Panc1 (cell line): ENCODE measurements around the gene NAT9. TPM values are rescaled to one million over a fixed set of nuclear protein-coding genes. Genes with fewer than 3 reads are reported as not detected.

Experiments used
- ATAC-seq: fragments of 200-7000 bp; cut with Tn5 transposase; 2 replicates; pipeline ENCODE4 v1.9.1; 2020; ENCODE audit warnings: mild to moderate bottlenecking, moderate library complexity
- BruUV-seq: library from RNA; stranded (reverse); fragments of 400-500 nt; replicated peaks from 2 replicates; lab custom pipeline; 2021; lab: Mats Ljungman, UMichigan
- CTCF ChIA-PET: fragments of 300-600 bp; sonication (Branson Sonifier 250); formaldehyde crosslinking; loops from one replicate; lab custom pipeline; 2022; ENCODE audit warnings: antibody characterized with exemption; lab: Charles Lee
- POLR2A ChIA-PET: fragments of 300-600 bp; sonication (Branson Sonifier 250); formaldehyde crosslinking; loops from one replicate; lab custom pipeline; 2022; ENCODE audit warnings: antibody characterized with exemption; lab: Charles Lee
- DNase-seq: peaks from one replicate; pipeline ENCODE4 v3.0.0-alpha.2; 2010; ENCODE audit warnings: low read depth, low spot score
- H3K27ac ChIP-seq: 2 replicates; pipeline ENCODE4 v1.5.1; 2011; ENCODE audit warnings: mild to moderate bottlenecking, low read length, inconsistent platforms
- H3K27me3 ChIP-seq: fragments of 200-500 bp; sonication (Bioruptor generic); 2 replicates; pipeline ENCODE4 v1.6.0; 2014; ENCODE audit warnings: low read length, inconsistent platforms; ENCODE audit not compliant: control insufficient read depth, insufficient read depth
- H3K36me3 ChIP-seq: fragments of 200-500 bp; sonication (Bioruptor generic); 2 replicates; pipeline ENCODE4 v1.5.1; 2014; ENCODE audit warnings: inconsistent platforms, mild to moderate bottlenecking, low read length, moderate library complexity; ENCODE audit not compliant: control insufficient read depth, insufficient read depth
- H3K4me1 ChIP-seq: 2 replicates; pipeline ENCODE4 v1.5.1; 2011; ENCODE audit warnings: inconsistent platforms, mild to moderate bottlenecking, low read length, moderate library complexity; ENCODE audit not compliant: control insufficient read depth, insufficient read depth
- H3K4me3 ChIP-seq, 2 experiments: 2 replicates each; pipeline ENCODE4 v1.5.1; 2011 to 2012; ENCODE audit warnings: low read depth in 2 of 2, low read length in 2 of 2, mild to moderate bottlenecking in 2 of 2, inconsistent platforms in 1 of 2, moderate library complexity in 1 of 2
- H3K9me3 ChIP-seq: fragments of 200-500 bp; sonication (Bioruptor generic); 2 replicates; pipeline ENCODE4 v1.5.1; 2014; ENCODE audit warnings: low read depth, mild to moderate bottlenecking, inconsistent platforms, low read length, moderate library complexity; ENCODE audit not compliant: control insufficient read depth, insufficient read depth
- CTCF ChIP-seq: fragments of 450-650 bp; IDR thresholded peaks from 2 replicates; pipeline ENCODE4 v1.5.1; 2017; ENCODE audit warnings: mild to moderate bottlenecking
- POLR2AphosphoS5 ChIP-seq: IDR thresholded peaks from 2 replicates; pipeline ENCODE4 v1.6.1; 2012; ENCODE audit warnings: mild to moderate bottlenecking, low read depth, low read length, moderate library complexity
- SIN3A ChIP-seq: IDR thresholded peaks from 2 replicates; pipeline ENCODE4 v1.6.1; 2012; ENCODE audit warnings: low read depth, mild to moderate bottlenecking, low read length, moderate library complexity, borderline replicate concordance; ENCODE audit not compliant: insufficient read depth
- TCF7L2 ChIP-seq: IDR thresholded peaks from 2 replicates; pipeline ENCODE4 v1.6.1; 2011; ENCODE audit warnings: mild to moderate bottlenecking, low read depth, low read length, inconsistent platforms
- in situ Hi-C: cut with HindIII; loops from 2 replicates; pipeline ENCODE4 v1.10.0; 2016; ENCODE audit warnings: low sequenced_read_pairs, low pct_unique_long_range_greater_than_20kb
- intact Hi-C: fragments of 100-400 bp; cut with micrococcal nuclease; formaldehyde crosslinking; loops from one replicate; pipeline ENCODE4 v1.10.0; 2022; ENCODE audit not compliant: unreplicated experiment
- total RNA-seq: library from RNA; stranded (reverse); gene quantifications from one replicate; pipeline ENCODE4 v1.2.1, GENCODE V29; 2021; ENCODE audit not compliant: unreplicated experiment
- TF ChIP-seq, protein P1 (sequence below), 2 experiments: IDR thresholded peaks; 2 replicates each; pipeline ENCODE4 v1.6.1; 2011 to 2012; ENCODE audit warnings: low read depth in 2 of 2, control low read depth in 1 of 2, low read length in 1 of 2, mild to moderate bottlenecking in 1 of 2, moderate library complexity in 1 of 2; ENCODE audit not compliant: insufficient read depth in 1 of 2

Gene NAT9
- total RNA-seq, 1 experiment from 2014 or later, result 90.1 TPM

DNA sequence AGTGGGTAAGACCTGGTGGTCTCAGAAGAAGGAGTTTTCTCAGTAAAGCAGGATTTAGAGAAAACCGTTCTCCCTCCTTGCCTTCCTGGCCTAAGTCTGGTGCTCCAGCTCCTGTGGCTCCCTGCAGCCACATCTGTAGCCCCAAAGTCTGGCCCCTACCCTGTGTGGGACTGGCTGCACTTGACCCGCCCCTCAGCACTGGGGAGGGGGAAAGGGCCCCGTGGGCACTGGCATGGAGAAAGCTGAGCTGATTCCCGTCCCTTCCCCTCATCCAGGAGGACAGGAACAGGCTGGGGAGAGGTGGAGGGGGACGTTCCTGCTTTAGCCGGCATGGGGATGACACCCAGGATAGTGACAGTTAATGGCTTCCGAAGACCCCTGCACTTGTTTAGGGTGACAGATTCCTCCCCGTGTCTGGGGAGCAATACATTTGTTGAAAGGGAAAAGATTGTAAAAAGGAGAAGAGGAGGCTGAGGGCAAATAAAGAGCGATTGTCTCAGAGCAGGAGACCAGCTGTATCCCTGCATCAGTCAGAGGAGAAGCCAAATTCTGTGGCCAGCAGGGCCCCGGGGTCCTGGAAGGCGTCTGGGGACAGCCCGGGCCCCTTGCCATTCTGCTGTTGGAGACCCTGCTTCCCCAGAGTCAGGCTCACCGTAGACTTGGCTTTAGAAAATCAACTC, 45.6 kb upstream of the NAT9 start:
- BruUV-seq, result no TSS peak
- H3K4me1 ChIP-seq, result no peaks in the 10 kb centered on the region
- no peak for DNase-seq
- H3K4me3 ChIP-seq, result no peak overlapping the region
- TF ChIP-seq, protein P1, sequence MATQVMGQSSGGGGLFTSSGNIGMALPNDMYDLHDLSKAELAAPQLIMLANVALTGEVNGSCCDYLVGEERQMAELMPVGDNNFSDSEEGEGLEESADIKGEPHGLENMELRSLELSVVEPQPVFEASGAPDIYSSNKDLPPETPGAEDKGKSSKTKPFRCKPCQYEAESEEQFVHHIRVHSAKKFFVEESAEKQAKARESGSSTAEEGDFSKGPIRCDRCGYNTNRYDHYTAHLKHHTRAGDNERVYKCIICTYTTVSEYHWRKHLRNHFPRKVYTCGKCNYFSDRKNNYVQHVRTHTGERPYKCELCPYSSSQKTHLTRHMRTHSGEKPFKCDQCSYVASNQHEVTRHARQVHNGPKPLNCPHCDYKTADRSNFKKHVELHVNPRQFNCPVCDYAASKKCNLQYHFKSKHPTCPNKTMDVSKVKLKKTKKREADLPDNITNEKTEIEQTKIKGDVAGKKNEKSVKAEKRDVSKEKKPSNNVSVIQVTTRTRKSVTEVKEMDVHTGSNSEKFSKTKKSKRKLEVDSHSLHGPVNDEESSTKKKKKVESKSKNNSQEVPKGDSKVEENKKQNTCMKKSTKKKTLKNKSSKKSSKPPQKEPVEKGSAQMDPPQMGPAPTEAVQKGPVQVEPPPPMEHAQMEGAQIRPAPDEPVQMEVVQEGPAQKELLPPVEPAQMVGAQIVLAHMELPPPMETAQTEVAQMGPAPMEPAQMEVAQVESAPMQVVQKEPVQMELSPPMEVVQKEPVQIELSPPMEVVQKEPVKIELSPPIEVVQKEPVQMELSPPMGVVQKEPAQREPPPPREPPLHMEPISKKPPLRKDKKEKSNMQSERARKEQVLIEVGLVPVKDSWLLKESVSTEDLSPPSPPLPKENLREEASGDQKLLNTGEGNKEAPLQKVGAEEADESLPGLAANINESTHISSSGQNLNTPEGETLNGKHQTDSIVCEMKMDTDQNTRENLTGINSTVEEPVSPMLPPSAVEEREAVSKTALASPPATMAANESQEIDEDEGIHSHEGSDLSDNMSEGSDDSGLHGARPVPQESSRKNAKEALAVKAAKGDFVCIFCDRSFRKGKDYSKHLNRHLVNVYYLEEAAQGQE (IDR thresholded peaks at IDR 0.05; ENCODE audit: insufficient read depth in 1 of 2, low read depth in 2 of 2, low read length in 1 of 2), result no peak
- TF ChIP-seq SIN3A (no peak), CTCF (no peak), POLR2AphosphoS5 (no peak), TCF7L2 (no peak)
- intact Hi-C loops (no loop called here), in situ Hi-C loops (no loop called here)
- H3K36me3 ChIP-seq, result no peaks in the 10 kb centered on the region
- ChIA-PET POLR2A (interaction anchor here (0.9 kb wide), 1 partner anchor 17 kb away, joined by 9 read pairs; no protein-coding TSS in a partner anchor), CTCF (interaction anchor here (0.7 kb wide), 1 partner anchor 15 kb away, joined by 5 read pairs; no protein-coding TSS in a partner anchor)
- no peak overlapping the region for H3K27ac ChIP-seq
- H3K27me3 ChIP-seq, result no peaks in the 10 kb centered on the region
- no peaks in the 10 kb centered on the region for H3K9me3 ChIP-seq
- no peak for ATAC-seq

GRCh38 chr17:74819801-74820436, 43.8 kb upstream of the NAT9 start:
- no peaks in the 10 kb centered on the region for H3K9me3 ChIP-seq
- CTCF ChIA-PET, result no interaction called here
- intact Hi-C loops (no loop called here), in situ Hi-C loops (no loop called here)
- ATAC-seq (no peak), DNase-seq (no peak)
- H3K27me3 ChIP-seq, result no peaks in the 10 kb centered on the region
- no peak for TF ChIP-seq TCF7L2
- TF ChIP-seq, protein P1 (IDR thresholded peaks at IDR 0.05; ENCODE audit: insufficient read depth in 1 of 2, low read depth in 2 of 2, low read length in 1 of 2), result no peak
- no peak for TF ChIP-seq CTCF
- no peak for TF ChIP-seq POLR2AphosphoS5
- no peak for TF ChIP-seq SIN3A
- H3K4me3 ChIP-seq, result no peak overlapping the region
- no peaks in the 10 kb centered on the region for H3K36me3 ChIP-seq
- no peaks in the 10 kb centered on the region for H3K4me1 ChIP-seq
- BruUV-seq, result no TSS peak
- no peak overlapping the region for H3K27ac ChIP-seq
- POLR2A ChIA-PET, result no interaction called here
